ENCODE results near the gene AAR2. TPM values are rescaled to one million over a fixed set of nuclear protein-coding genes. Genes with fewer than 3 reads are reported as not detected.

Gene AAR2
- total RNA-seq, 1 donor: 23.5 TPM

GRCh38 chr20:36231331-36231730 lies 4.9 kb upstream of the AAR2 start:
- H3K4me3 ChIP-seq (ENCODE audit: low read depth, low read length): no peak overlapping the region
- no peak for TF ChIP-seq CTCF (IDR thresholded peaks at IDR 0.05; ENCODE audit: insufficient read depth, low read length)
- DNase-seq (ENCODE audit: low read depth): no peak

- no peak overlapping the region for H3K4me3 ChIP-seq (ENCODE audit: low read depth, low read length)
- no peak for TF ChIP-seq CTCF (IDR thresholded peaks at IDR 0.05; ENCODE audit: insufficient read depth, low read length)
- DNase-seq (ENCODE audit: low read depth): no peak
Measured at GRCh38 chr20:36234771-36235320, 1.4 kb upstream of the AAR2 start.

GRCh38 chr20:36236786-36237121 lies 476 bp downstream of the AAR2 start:
- peak overlapping the region; percentile 75 for H3K4me3 ChIP-seq (ENCODE audit: low read depth, low read length)
- TF ChIP-seq CTCF (IDR thresholded peaks at IDR 0.05; ENCODE audit: insufficient read depth, low read length): no peak
- no peak for DNase-seq (ENCODE audit: low read depth)

GRCh38 chr20:36237477-36237876 lies 1.2 kb downstream of the AAR2 start:
- peak; percentile 3 for DNase-seq (ENCODE audit: low read depth)
- H3K4me3 ChIP-seq (ENCODE audit: low read depth, low read length): peak overlapping the region; percentile 75
- no peak for TF ChIP-seq CTCF (IDR thresholded peaks at IDR 0.05; ENCODE audit: insufficient read depth, low read length)

- H3K4me3 ChIP-seq (ENCODE audit: low read depth, low read length): no peak overlapping the region
- TF ChIP-seq CTCF (IDR thresholded peaks at IDR 0.05; ENCODE audit: insufficient read depth, low read length): no peak
- no peak for DNase-seq (ENCODE audit: low read depth)
Measured at GRCh38 chr20:36238153-36238552, 1.9 kb downstream of the AAR2 start.

GRCh38 chr20:36238760-36239159 lies 2.5 kb downstream of the AAR2 start:
- no peak for DNase-seq (ENCODE audit: low read depth)
- no peak overlapping the region for H3K4me3 ChIP-seq (ENCODE audit: low read depth, low read length)
- no peak for TF ChIP-seq CTCF (IDR thresholded peaks at IDR 0.05; ENCODE audit: insufficient read depth, low read length)

GRCh38 chr20:36240076-36240475 lies 3.8 kb downstream of the AAR2 start:
- H3K4me3 ChIP-seq (ENCODE audit: low read depth, low read length): no peak overlapping the region
- no peak for DNase-seq (ENCODE audit: low read depth)
- no peak for TF ChIP-seq CTCF (IDR thresholded peaks at IDR 0.05; ENCODE audit: insufficient read depth, low read length)
